ACC112 (cell line): ENCODE measurements around the gene GALNTL6.

Source experiments
- H2AFZ ChIP-seq: fragments of 200-600 bp; sonication (generic); one replicate; pipeline ENCODE4 v1.6.0; 2017; ENCODE audit warnings: antibody characterized with exemption, low read length; ENCODE audit not compliant: unreplicated experiment
- H3K27ac ChIP-seq: fragments of 200-600 bp; sonication (generic); 2 replicates; pipeline ENCODE4 v1.5.1; 2014; ENCODE audit warnings: low read depth, mild to moderate bottlenecking, antibody characterized with exemption, low read length, moderate library complexity
- H3K27me3 ChIP-seq: fragments of 200-600 bp; sonication (generic); 2 replicates; pipeline ENCODE4 v1.6.1; 2014; ENCODE audit warnings: mild to moderate bottlenecking, antibody characterized with exemption, low read length, moderate library complexity, mixed read lengths; ENCODE audit not compliant: insufficient read depth
- H3K36me3 ChIP-seq: fragments of 200-600 bp; sonication (generic); 2 replicates; pipeline ENCODE4 v1.6.1; 2016; ENCODE audit warnings: mild to moderate bottlenecking, antibody characterized with exemption, low read length, moderate library complexity, mixed read lengths; ENCODE audit not compliant: insufficient read depth
- H3K4me1 ChIP-seq: fragments of 200-600 bp; sonication (generic); one replicate; pipeline ENCODE4 v1.6.1; 2016; ENCODE audit warnings: low read length, mixed read lengths; ENCODE audit not compliant: insufficient read depth, unreplicated experiment, control insufficient read depth
- H3K4me3 ChIP-seq: fragments of 200-600 bp; sonication (generic); 2 replicates; pipeline ENCODE4 v1.5.1; 2014; ENCODE audit warnings: mild to moderate bottlenecking, low read depth, low read length
- H3K79me2 ChIP-seq: fragments of 200-600 bp; sonication (generic); one replicate; pipeline ENCODE4 v1.6.0; 2016; ENCODE audit warnings: low read length; ENCODE audit not compliant: control insufficient read depth, unreplicated experiment, insufficient read depth

Gene GALNTL6

DNA sequence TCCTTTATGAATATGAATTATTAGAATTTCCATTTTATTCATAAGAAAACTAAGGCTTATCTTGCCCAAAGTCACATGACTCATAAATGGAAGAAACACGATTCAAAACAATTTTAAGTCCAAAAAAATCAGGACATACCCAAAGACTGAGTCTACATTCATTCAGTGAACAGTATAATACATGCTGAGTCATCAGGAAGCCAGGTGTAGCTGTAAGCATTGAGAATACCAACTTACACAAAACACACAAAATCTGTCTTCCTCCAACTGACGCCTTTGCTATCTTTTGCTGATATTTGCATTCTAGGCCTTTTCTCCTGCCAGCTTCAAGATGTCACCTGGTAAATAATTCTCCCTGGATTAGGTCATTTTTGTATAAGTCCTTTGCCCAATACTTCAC is 835.3 kb downstream of the GALNTL6 start:
- no peak overlapping the region for H2AFZ ChIP-seq
- no peaks in the 10 kb centered on the region for H3K27me3 ChIP-seq
- no peaks in the 10 kb centered on the region for H3K36me3 ChIP-seq
- H3K4me1 ChIP-seq, result no peaks in the 10 kb centered on the region
- no peak overlapping the region for H3K27ac ChIP-seq
- no peaks in the 10 kb centered on the region for H3K79me2 ChIP-seq
- H3K4me3 ChIP-seq, result no peak overlapping the region

DNA sequence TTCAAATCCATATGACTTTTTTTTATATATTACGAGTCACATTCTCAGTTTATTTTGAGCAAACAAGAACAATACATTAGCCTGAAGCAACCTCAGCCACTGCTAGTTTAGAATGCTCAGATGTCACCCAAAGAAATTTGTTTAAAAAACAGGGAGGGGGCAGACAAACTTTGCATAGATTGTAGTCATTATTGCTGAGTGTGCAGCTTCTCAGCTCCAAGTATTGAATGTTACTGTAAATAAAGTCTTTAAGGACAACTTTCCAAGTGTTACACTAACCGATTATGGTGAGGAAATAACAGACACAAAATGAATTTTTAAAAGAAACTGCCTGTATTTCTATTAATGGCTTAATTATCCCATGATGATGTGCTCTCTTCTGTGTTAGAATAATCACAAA is 835.9 kb downstream of the GALNTL6 start:
- H3K36me3 ChIP-seq, result no peaks in the 10 kb centered on the region
- no peak overlapping the region for H3K27ac ChIP-seq
- no peak overlapping the region for H3K4me3 ChIP-seq
- no peaks in the 10 kb centered on the region for H3K79me2 ChIP-seq
- H2AFZ ChIP-seq, result no peak overlapping the region
- no peaks in the 10 kb centered on the region for H3K27me3 ChIP-seq
- H3K4me1 ChIP-seq, result no peaks in the 10 kb centered on the region

GRCh38 chr4:172650758-172651530 is 837.7 kb downstream of the GALNTL6 start:
- no peaks in the 10 kb centered on the region for H3K4me1 ChIP-seq
- H3K79me2 ChIP-seq, result no peaks in the 10 kb centered on the region
- no peak overlapping the region for H3K27ac ChIP-seq
- H2AFZ ChIP-seq, result no peak overlapping the region
- no peaks in the 10 kb centered on the region for H3K36me3 ChIP-seq
- H3K4me3 ChIP-seq, result no peak overlapping the region
- H3K27me3 ChIP-seq, result no peaks in the 10 kb centered on the region

DNA sequence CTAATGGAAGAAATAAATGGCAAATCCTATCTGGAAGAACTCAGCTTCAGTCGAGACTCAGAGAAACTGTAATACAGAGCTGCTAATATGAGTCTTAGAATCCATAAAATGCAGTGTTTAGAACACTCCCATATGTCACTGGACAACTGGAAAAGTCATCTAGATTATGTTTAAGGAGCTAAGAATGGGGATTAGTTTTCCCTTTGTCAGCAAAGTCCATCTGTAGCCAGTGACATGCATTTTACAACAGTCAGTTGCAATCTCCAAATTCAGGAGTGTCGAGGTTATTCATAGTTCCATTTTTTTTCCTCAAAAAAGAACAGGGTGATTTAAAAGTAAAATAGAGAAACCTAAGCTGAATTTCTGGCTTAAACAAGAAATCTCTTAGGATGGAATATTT is 838.8 kb downstream of the GALNTL6 start:
- no peak overlapping the region for H3K27ac ChIP-seq
- no peak overlapping the region for H2AFZ ChIP-seq
- no peak overlapping the region for H3K4me3 ChIP-seq
- no peaks in the 10 kb centered on the region for H3K27me3 ChIP-seq
- H3K79me2 ChIP-seq, result no peaks in the 10 kb centered on the region
- no peaks in the 10 kb centered on the region for H3K36me3 ChIP-seq
- H3K4me1 ChIP-seq, result no peaks in the 10 kb centered on the region

GRCh38 chr4:172652369-172652768 is 839.2 kb downstream of the GALNTL6 start:
- no peak overlapping the region for H2AFZ ChIP-seq
- no peaks in the 10 kb centered on the region for H3K79me2 ChIP-seq
- no peaks in the 10 kb centered on the region for H3K4me1 ChIP-seq
- H3K4me3 ChIP-seq, result no peak overlapping the region
- H3K27me3 ChIP-seq, result no peaks in the 10 kb centered on the region
- H3K27ac ChIP-seq, result no peak overlapping the region
- H3K36me3 ChIP-seq, result no peaks in the 10 kb centered on the region

- Histone ChIP-seq H3K79me2 (no peaks in the 10 kb centered on the region), H3K4me1 (no peaks in the 10 kb centered on the region), H3K27me3 (no peaks in the 10 kb centered on the region), H3K36me3 (no peaks in the 10 kb centered on the region), H3K27ac (no peak overlapping the region), H3K4me3 (no peak overlapping the region), H2AFZ (no peak overlapping the region)
Observed at GRCh38 chr4:172653676-172654075, 840.5 kb downstream of the GALNTL6 start.

- no peak overlapping the region for H2AFZ ChIP-seq
- no peaks in the 10 kb centered on the region for H3K4me1 ChIP-seq
- H3K79me2 ChIP-seq, result no peaks in the 10 kb centered on the region
- no peaks in the 10 kb centered on the region for H3K27me3 ChIP-seq
- H3K4me3 ChIP-seq, result no peak overlapping the region
- no peak overlapping the region for H3K27ac ChIP-seq
- H3K36me3 ChIP-seq, result no peaks in the 10 kb centered on the region
Observed at GRCh38 chr4:172654457-172654856, 841.3 kb downstream of the GALNTL6 start.

- Histone ChIP-seq H3K4me3 (no peak overlapping the region), H3K79me2 (no peaks in the 10 kb centered on the region), H3K4me1 (no peaks in the 10 kb centered on the region), H3K36me3 (no peaks in the 10 kb centered on the region), H3K27ac (no peak overlapping the region), H2AFZ (no peak overlapping the region), H3K27me3 (no peaks in the 10 kb centered on the region)
Observed at GRCh38 chr4:172656055-172656454, 842.9 kb downstream of the GALNTL6 start.

DNA sequence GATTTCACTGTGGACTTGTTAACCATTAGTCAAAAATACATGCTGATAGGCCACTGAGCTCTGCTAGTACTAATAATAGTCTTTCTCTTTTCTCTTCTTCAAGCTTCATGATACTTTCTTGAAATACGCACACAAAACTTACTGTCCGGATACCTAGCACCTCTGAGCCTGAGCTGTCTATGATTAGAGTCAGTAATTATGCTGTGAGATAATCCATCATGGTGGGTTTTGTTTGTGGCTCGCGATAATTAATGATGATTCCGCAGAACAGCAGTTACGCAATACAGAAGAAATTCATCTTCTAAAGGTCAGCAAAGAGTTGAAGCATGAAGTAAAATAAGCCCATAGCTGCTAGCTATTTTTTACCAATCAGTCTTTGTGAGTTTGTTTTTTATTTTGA is 843.9 kb downstream of the GALNTL6 start:
- no peak overlapping the region for H3K4me3 ChIP-seq
- H3K4me1 ChIP-seq, result no peaks in the 10 kb centered on the region
- no peaks in the 10 kb centered on the region for H3K36me3 ChIP-seq
- H3K27me3 ChIP-seq, result no peaks in the 10 kb centered on the region
- H3K27ac ChIP-seq, result no peak overlapping the region
- H3K79me2 ChIP-seq, result no peaks in the 10 kb centered on the region
- H2AFZ ChIP-seq, result no peak overlapping the region

DNA sequence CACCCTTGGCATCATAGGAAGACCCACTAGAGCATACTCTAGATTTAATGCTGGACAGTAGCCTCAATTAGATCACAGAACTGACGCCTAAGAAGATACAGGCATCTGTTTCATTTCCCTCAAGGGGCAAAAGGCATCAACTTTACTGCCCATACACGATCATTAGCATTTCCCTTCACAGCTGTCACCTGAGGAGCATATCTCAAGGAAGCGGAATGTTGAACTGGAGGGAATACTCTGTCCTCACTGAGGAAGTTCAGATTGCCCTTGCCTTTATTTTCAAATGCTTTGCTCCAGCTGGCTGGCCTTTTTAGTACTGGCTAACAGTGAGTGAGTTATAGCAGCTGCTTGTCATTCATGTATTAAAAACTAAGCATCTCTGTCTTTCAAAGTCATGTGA is 847.0 kb downstream of the GALNTL6 start:
- H3K79me2 ChIP-seq, result no peaks in the 10 kb centered on the region
- H3K36me3 ChIP-seq, result no peaks in the 10 kb centered on the region
- H3K4me1 ChIP-seq, result no peaks in the 10 kb centered on the region
- no peak overlapping the region for H2AFZ ChIP-seq
- no peaks in the 10 kb centered on the region for H3K27me3 ChIP-seq
- H3K4me3 ChIP-seq, result no peak overlapping the region
- H3K27ac ChIP-seq, result no peak overlapping the region

DNA sequence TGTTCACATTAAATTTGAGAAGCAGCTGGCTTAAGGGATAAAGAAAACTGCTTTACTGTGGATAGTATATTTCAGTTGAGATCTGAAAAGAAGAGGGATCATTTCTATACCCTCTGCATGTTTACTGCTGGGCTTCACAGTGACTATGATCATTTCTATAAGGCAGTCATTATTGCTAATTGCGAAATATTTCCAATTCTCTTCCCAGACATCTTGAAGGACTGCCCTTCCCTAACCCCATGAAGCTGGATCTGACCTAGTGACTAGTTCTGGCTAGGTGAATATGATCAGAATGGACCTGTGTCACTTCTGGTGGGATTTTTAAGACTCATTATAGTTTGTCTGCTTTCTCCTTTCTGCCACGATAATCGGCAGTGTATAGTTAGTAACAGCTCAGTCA is 848.9 kb downstream of the GALNTL6 start:
- Histone ChIP-seq H3K27me3 (no peaks in the 10 kb centered on the region), H3K4me3 (no peak overlapping the region), H2AFZ (no peak overlapping the region), H3K79me2 (no peaks in the 10 kb centered on the region), H3K4me1 (no peaks in the 10 kb centered on the region), H3K27ac (no peak overlapping the region), H3K36me3 (no peaks in the 10 kb centered on the region)
